Colonic mucosa (tissue), 4 donors: ENCODE data around the gene ASB3. TPM values are rescaled to one million over a fixed set of nuclear protein-coding genes. Genes with fewer than 3 reads are reported as not detected.

Experiments
- DNase-seq: peaks from one replicate; pipeline ENCODE4 v3.0.0-alpha.2; 2020
- H3K27ac ChIP-seq: fragments of 200-600 bp; one replicate; pipeline ENCODE4 v1.8.0; 2021
- H3K27me3 ChIP-seq: fragments of 200-600 bp; one replicate; pipeline ENCODE4 v1.8.0; 2021
- H3K36me3 ChIP-seq: fragments of 200-600 bp; one replicate; pipeline ENCODE4 v1.8.0; 2021
- H3K4me1 ChIP-seq: fragments of 200-600 bp; one replicate; pipeline ENCODE4 v1.8.0; 2021; ENCODE audit warnings: mild to moderate bottlenecking
- H3K4me3 ChIP-seq: fragments of 200-600 bp; one replicate; pipeline ENCODE4 v1.8.0; 2021
- H3K9ac ChIP-seq, 2 donors: one replicate each; pipeline ENCODE4 v1.7.0; 2013; ENCODE audit warnings: control low read depth in 2 of 2, low read depth in 2 of 2, low read length in 2 of 2
- H3K9me3 ChIP-seq: fragments of 200-600 bp; one replicate; pipeline ENCODE4 v1.8.0; 2021
- intact Hi-C: fragments of 100-400 bp; cut with DNase I; formaldehyde crosslinking; loops from one replicate; pipeline ENCODE4 v1.14.1; 2022
- total RNA-seq, 2 donors: library from RNA; stranded (reverse); fragmentation: NEBNext Ultra II Directional in 1 of 2; extraction: Animal tissue kit (Norgen Biotek cat#: 25700) in 1 of 2; gene quantifications; one replicate each; pipeline ENCODE4 v1.2.1, GENCODE V29; 2021
- TF ChIP-seq, protein P1 (sequence below): fragments of 200-600 bp; IDR thresholded peaks from one replicate; pipeline ENCODE4 v1.8.0; 2022; ENCODE audit warnings: antibody characterized with exemption, mild to moderate bottlenecking
- donor health status: healthy.
- donor health status: DM: no; HTN: no; CAD: no.
- donor health status: DM: no; HTN: no; CAD: no.

ASB3 gene
- total RNA-seq, 2 donors from 2014 or later, result 9.9 to 12.3 TPM

- H3K27ac ChIP-seq, result no peak overlapping the region
- intact Hi-C loops, result no loop called here
- no peaks in the 10 kb centered on the region for H3K27me3 ChIP-seq
- TF ChIP-seq, protein P1, sequence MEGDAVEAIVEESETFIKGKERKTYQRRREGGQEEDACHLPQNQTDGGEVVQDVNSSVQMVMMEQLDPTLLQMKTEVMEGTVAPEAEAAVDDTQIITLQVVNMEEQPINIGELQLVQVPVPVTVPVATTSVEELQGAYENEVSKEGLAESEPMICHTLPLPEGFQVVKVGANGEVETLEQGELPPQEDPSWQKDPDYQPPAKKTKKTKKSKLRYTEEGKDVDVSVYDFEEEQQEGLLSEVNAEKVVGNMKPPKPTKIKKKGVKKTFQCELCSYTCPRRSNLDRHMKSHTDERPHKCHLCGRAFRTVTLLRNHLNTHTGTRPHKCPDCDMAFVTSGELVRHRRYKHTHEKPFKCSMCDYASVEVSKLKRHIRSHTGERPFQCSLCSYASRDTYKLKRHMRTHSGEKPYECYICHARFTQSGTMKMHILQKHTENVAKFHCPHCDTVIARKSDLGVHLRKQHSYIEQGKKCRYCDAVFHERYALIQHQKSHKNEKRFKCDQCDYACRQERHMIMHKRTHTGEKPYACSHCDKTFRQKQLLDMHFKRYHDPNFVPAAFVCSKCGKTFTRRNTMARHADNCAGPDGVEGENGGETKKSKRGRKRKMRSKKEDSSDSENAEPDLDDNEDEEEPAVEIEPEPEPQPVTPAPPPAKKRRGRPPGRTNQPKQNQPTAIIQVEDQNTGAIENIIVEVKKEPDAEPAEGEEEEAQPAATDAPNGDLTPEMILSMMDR, result no peak
- no peaks in the 10 kb centered on the region for H3K9me3 ChIP-seq
- DNase-seq, result no peak
- H3K4me3 ChIP-seq, result no peak overlapping the region
- H3K36me3 ChIP-seq, result no peaks in the 10 kb centered on the region
- H3K4me1 ChIP-seq, result no peaks in the 10 kb centered on the region
- no peak overlapping the region for H3K9ac ChIP-seq
These were observed 34.4 kb downstream of the ASB3 start for GRCh38 chr2:53752385-53752784.

- no peaks in the 10 kb centered on the region for H3K9me3 ChIP-seq
- no peaks in the 10 kb centered on the region for H3K4me1 ChIP-seq
- intact Hi-C loops, result no loop called here
- no peaks in the 10 kb centered on the region for H3K27me3 ChIP-seq
- no peaks in the 10 kb centered on the region for H3K36me3 ChIP-seq
- TF ChIP-seq, protein P1, result no peak
- H3K4me3 ChIP-seq, result no peak overlapping the region
- no peak for DNase-seq
- no peak overlapping the region for H3K27ac ChIP-seq
- H3K9ac ChIP-seq, result no peak overlapping the region
These were observed 35.0 kb downstream of the ASB3 start for GRCh38 chr2:53751728-53752127.

GRCh38 chr2:53750041-53750768, 36.5 kb downstream of the ASB3 start:
- no peak overlapping the region for H3K9ac ChIP-seq
- no peak overlapping the region for H3K4me3 ChIP-seq
- no peaks in the 10 kb centered on the region for H3K4me1 ChIP-seq
- TF ChIP-seq, protein P1, result no peak
- intact Hi-C loops, result no loop called here
- no peak for DNase-seq
- H3K27me3 ChIP-seq, result no peaks in the 10 kb centered on the region
- no peak overlapping the region for H3K27ac ChIP-seq
- no peaks in the 10 kb centered on the region for H3K9me3 ChIP-seq
- no peaks in the 10 kb centered on the region for H3K36me3 ChIP-seq

- DNase-seq, result no peak
- H3K9me3 ChIP-seq, result no peaks in the 10 kb centered on the region
- H3K4me3 ChIP-seq, result no peak overlapping the region
- H3K4me1 ChIP-seq, result no peaks in the 10 kb centered on the region
- no peak overlapping the region for H3K27ac ChIP-seq
- intact Hi-C loops, result no loop called here
- no peak overlapping the region for H3K9ac ChIP-seq
- TF ChIP-seq, protein P1, result no peak
- H3K36me3 ChIP-seq, result no peaks in the 10 kb centered on the region
- H3K27me3 ChIP-seq, result no peaks in the 10 kb centered on the region
These were observed 42.2 kb downstream of the ASB3 start for GRCh38 chr2:53744395-53745065.

GRCh38 chr2:53740170-53740569, 46.6 kb downstream of the ASB3 start:
- H3K4me3 ChIP-seq, result no peak overlapping the region
- no peak for DNase-seq
- no peaks in the 10 kb centered on the region for H3K9me3 ChIP-seq
- TF ChIP-seq, protein P1, result no peak
- H3K27ac ChIP-seq, result no peak overlapping the region
- no peaks in the 10 kb centered on the region for H3K4me1 ChIP-seq
- intact Hi-C loops, result no loop called here
- H3K36me3 ChIP-seq, result no peaks in the 10 kb centered on the region
- no peaks in the 10 kb centered on the region for H3K27me3 ChIP-seq
- no peak overlapping the region for H3K9ac ChIP-seq
